Breast epithelium (tissue), 3 donors: ENCODE measurements around the gene ART4.

ENCODE experiments used
- POLR2A ChIP-seq: fragments of 450-650 bp; IDR thresholded peaks from one replicate; pipeline ENCODE4 v1.6.1; 2016; ENCODE audit warnings: antibody characterized with exemption, mild to moderate bottlenecking, moderate library complexity
- TF ChIP-seq, protein P1 (sequence below), 3 donors: fragments of 450-650 bp; IDR thresholded peaks; one replicate each; pipeline ENCODE4 v1.5.1; 2016 to 2017; ENCODE audit warnings: antibody characterized with exemption in 3 of 3, mild to moderate bottlenecking in 3 of 3, moderate library complexity in 3 of 3

DNA sequence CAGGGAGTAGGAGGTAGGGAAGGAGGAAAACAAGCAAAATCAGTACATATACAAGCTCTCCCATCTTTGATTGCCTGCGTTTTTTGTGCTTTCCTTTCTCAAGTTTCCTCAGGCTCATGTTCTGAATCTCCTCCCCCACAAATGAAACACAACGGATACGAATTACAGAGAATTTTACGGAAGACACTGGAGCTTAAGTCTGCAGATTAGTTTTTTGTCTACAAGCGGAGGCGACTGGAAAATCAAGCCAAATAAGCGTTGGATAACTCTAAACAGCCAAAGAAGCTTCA lies 40.7 kb downstream of the ART4 start:
- TF ChIP-seq, protein P1, sequence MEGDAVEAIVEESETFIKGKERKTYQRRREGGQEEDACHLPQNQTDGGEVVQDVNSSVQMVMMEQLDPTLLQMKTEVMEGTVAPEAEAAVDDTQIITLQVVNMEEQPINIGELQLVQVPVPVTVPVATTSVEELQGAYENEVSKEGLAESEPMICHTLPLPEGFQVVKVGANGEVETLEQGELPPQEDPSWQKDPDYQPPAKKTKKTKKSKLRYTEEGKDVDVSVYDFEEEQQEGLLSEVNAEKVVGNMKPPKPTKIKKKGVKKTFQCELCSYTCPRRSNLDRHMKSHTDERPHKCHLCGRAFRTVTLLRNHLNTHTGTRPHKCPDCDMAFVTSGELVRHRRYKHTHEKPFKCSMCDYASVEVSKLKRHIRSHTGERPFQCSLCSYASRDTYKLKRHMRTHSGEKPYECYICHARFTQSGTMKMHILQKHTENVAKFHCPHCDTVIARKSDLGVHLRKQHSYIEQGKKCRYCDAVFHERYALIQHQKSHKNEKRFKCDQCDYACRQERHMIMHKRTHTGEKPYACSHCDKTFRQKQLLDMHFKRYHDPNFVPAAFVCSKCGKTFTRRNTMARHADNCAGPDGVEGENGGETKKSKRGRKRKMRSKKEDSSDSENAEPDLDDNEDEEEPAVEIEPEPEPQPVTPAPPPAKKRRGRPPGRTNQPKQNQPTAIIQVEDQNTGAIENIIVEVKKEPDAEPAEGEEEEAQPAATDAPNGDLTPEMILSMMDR (IDR thresholded peaks at IDR 0.05): no peak
- TF ChIP-seq POLR2A: no peak
